H1 (cell line): ENCODE measurements around the gene GAK. TPM values are rescaled to one million over a fixed set of nuclear protein-coding genes. Genes with fewer than 3 reads are reported as not detected.
"Not testable (repeated sequence)": the region's sequence is repeated elsewhere in the genome, so short reads cannot be mapped to it uniquely, and the experiment has no call there.

Experiments used
- CTCF ChIA-PET: fragments of 300-600 bp; sonication (Branson Sonifier 250); formaldehyde crosslinking; loops from one replicate; lab custom pipeline; 2021; ENCODE audit not compliant: partially characterized antibody; lab: Charles Lee
- POLR2A ChIA-PET: fragments of 300-600 bp; sonication (Branson Sonifier 250); formaldehyde crosslinking; loops from one replicate; lab custom pipeline; 2021; ENCODE audit warnings: inconsistent platforms; ENCODE audit not compliant: partially characterized antibody; lab: Charles Lee
- DNase-seq, 2 experiments: peaks; one replicate each; pipeline versions ENCODE4 v3.0.0 to v3.0.0-alpha.2; 2010 to 2022; ENCODE audit warnings: low spot score in 2 of 2, low read depth in 1 of 2, mixed read lengths in 1 of 2
- FAIRE-seq: peaks from 2 replicates; lab custom pipeline; 2011; peaks lifted over from hg19 to GRCh38; lab: Jason Lieb, UNC
- H2AFZ ChIP-seq: 2 replicates; pipeline ENCODE4 v1.8.1; 2012; ENCODE audit warnings: low read length, inconsistent platforms
- H2AK5ac ChIP-seq: 2 replicates; pipeline ENCODE4 v1.6.1; 2013; ENCODE audit warnings: low read depth, low read length
- H2BK120ac ChIP-seq: replicated peaks from 2 replicates; pipeline ENCODE3; 2013; ENCODE audit warnings: low read depth, low read length, inconsistent platforms
- H2BK12ac ChIP-seq: 2 replicates; pipeline ENCODE4 v1.6.1; 2013; ENCODE audit warnings: low read depth, low read length
- H2BK15ac ChIP-seq: 2 replicates; pipeline ENCODE4 v1.6.1; 2013; ENCODE audit warnings: low read length
- H2BK20ac ChIP-seq: 2 replicates; pipeline ENCODE4 v1.6.1; 2013; ENCODE audit warnings: low read length
- H2BK5ac ChIP-seq: 2 replicates; pipeline ENCODE4 v1.6.1; 2013; ENCODE audit warnings: low read depth, low read length
- H3K14ac ChIP-seq: 2 replicates; pipeline ENCODE4 v1.6.1; 2013; ENCODE audit warnings: inconsistent platforms; ENCODE audit not compliant: insufficient read length
- H3K18ac ChIP-seq: 2 replicates; pipeline ENCODE4 v1.6.1; 2013; ENCODE audit warnings: low read length; ENCODE audit errors: extremely low read depth
- H3K23ac ChIP-seq: 2 replicates; pipeline ENCODE4 v1.6.1; 2013; ENCODE audit warnings: inconsistent platforms; ENCODE audit not compliant: insufficient read length
- H3K23me2 ChIP-seq: 2 replicates; pipeline ENCODE4 v1.6.1; 2013; ENCODE audit warnings: low read depth, low read length
- H3K27ac ChIP-seq: 2 replicates; pipeline ENCODE4 v1.6.1; 2011; ENCODE audit warnings: low read depth, low read length, inconsistent platforms
- H3K27me3 ChIP-seq, 4 experiments: replicated peaks in 1 of 4; 1 replicate in 1 of 4; 2 replicates in 3 of 4; pipeline versions ENCODE4 v1.6.1 to v1.8.1; 2011 to 2013; ENCODE audit warnings: low read length in 3 of 4, mild to moderate bottlenecking in 3 of 4, inconsistent platforms in 2 of 4, mixed read lengths in 2 of 4, moderate library complexity in 1 of 4; ENCODE audit not compliant: control insufficient read depth in 3 of 4, insufficient read depth in 3 of 4; ENCODE audit errors: extremely low read depth in 1 of 4
- H3K36me3 ChIP-seq, 4 experiments: 2 replicates each; pipeline versions ENCODE4 v1.6.1 to v1.8.1; 2011 to 2013; ENCODE audit warnings: mild to moderate bottlenecking in 4 of 4, low read length in 3 of 4, moderate library complexity in 2 of 4, control low read depth in 1 of 4, inconsistent platforms in 1 of 4; ENCODE audit not compliant: insufficient read depth in 4 of 4, control insufficient read depth in 2 of 4
- H3K4ac ChIP-seq: replicated peaks from 2 replicates; pipeline ENCODE3; 2013; ENCODE audit warnings: low read length, low read depth, mixed read lengths, inconsistent platforms; ENCODE audit not compliant: insufficient read length
- H3K4me1 ChIP-seq, 4 experiments: replicated peaks in 1 of 4; 1 replicate in 1 of 4; 2 replicates in 3 of 4; pipeline versions ENCODE4 v1.6.1 to v1.8.1; 2011 to 2013; ENCODE audit warnings: low read length in 3 of 4, inconsistent platforms in 2 of 4, mixed read lengths in 1 of 4; ENCODE audit not compliant: insufficient read depth in 4 of 4, control insufficient read depth in 3 of 4
- H3K4me2 ChIP-seq, 2 experiments: 2 replicates each; pipeline versions ENCODE4 v1.6.1 to v1.8.1; 2011 to 2013; ENCODE audit warnings: low read depth in 2 of 2, low read length in 2 of 2, control low read depth in 1 of 2, inconsistent platforms in 1 of 2, mild to moderate bottlenecking in 1 of 2; ENCODE audit not compliant: insufficient read depth in 1 of 2
- H3K4me3 ChIP-seq, 4 experiments: fragments of 200-600, 300-600 bp in 1 of 4; sonication (generic), shearing (Covaris generic), sonication (Bioruptor Twin) in 1 of 4; 2 replicates each; pipeline versions ENCODE4 v1.5.1 to v1.8.1; 2011 to 2016; ENCODE audit warnings: low read length in 4 of 4, low read depth in 3 of 4, control low read depth in 2 of 4, inconsistent platforms in 2 of 4, mild to moderate bottlenecking in 2 of 4, mixed read lengths in 1 of 4, moderate library complexity in 1 of 4; ENCODE audit not compliant: insufficient read depth in 2 of 4; ENCODE audit errors: extremely low read depth in 1 of 4
- H3K56ac ChIP-seq: replicated peaks from 2 replicates; pipeline ENCODE3; 2013; ENCODE audit warnings: low read depth, mild to moderate bottlenecking, mixed read lengths, low read length, inconsistent platforms; ENCODE audit not compliant: insufficient read length
- H3K79me1 ChIP-seq: 2 replicates; pipeline ENCODE4 v1.6.1; 2013; ENCODE audit warnings: low read depth, low read length, control low read depth
- H3K79me2 ChIP-seq, 2 experiments: 2 replicates each; pipeline versions ENCODE4 v1.6.1 to v1.8.1; 2012 to 2013; ENCODE audit warnings: low read length in 2 of 2, mild to moderate bottlenecking in 2 of 2, inconsistent platforms in 1 of 2; ENCODE audit not compliant: insufficient read depth in 2 of 2, control insufficient read depth in 1 of 2
- H3K9ac ChIP-seq, 4 experiments: replicated peaks in 1 of 4; 1 replicate in 1 of 4; 2 replicates in 3 of 4; pipeline versions ENCODE4 v1.6.1 to v1.8.1; 2011 to 2013; ENCODE audit warnings: low read depth in 3 of 4, low read length in 3 of 4, control low read depth in 2 of 4, mild to moderate bottlenecking in 2 of 4, moderate library complexity in 2 of 4, inconsistent platforms in 1 of 4; ENCODE audit errors: extremely low read depth in 1 of 4
- H3K9me3 ChIP-seq, 2 experiments: 2 replicates each; pipeline versions ENCODE4 v1.6.1 to v1.8.1; 2012 to 2013; ENCODE audit warnings: mild to moderate bottlenecking in 2 of 2, moderate library complexity in 2 of 2, control low read depth in 1 of 2, inconsistent platforms in 1 of 2, low read depth in 1 of 2, low read length in 1 of 2, mixed read lengths in 1 of 2; ENCODE audit not compliant: insufficient read depth in 2 of 2
- H4K20me1 ChIP-seq, 2 experiments: replicated peaks in 1 of 2; 2 replicates each; pipeline versions ENCODE3 to v1.8.1; 2011 to 2013; ENCODE audit warnings: inconsistent platforms in 2 of 2, low read length in 2 of 2, mild to moderate bottlenecking in 1 of 2; ENCODE audit not compliant: insufficient read depth in 2 of 2, control insufficient read depth in 1 of 2
- H4K5ac ChIP-seq: 2 replicates; pipeline ENCODE4 v1.6.1; 2013; ENCODE audit warnings: low read length, low read depth, mixed read lengths, inconsistent platforms; ENCODE audit not compliant: insufficient read length
- H4K8ac ChIP-seq: 2 replicates; pipeline ENCODE4 v1.8.0; 2013; ENCODE audit warnings: mild to moderate bottlenecking, moderate library complexity, low read length, inconsistent platforms; ENCODE audit not compliant: insufficient read depth; ENCODE audit errors: extremely low read depth
- H4K91ac ChIP-seq: replicated peaks from 2 replicates; pipeline ENCODE3; 2013; ENCODE audit warnings: low read length, mixed read lengths, inconsistent platforms; ENCODE audit not compliant: insufficient read length
- WGBS, 2 experiments: shearing (Covaris generic) in 1 of 2; methylation state at CpG; one replicate each; pipeline versions ENCODE4 v1.1.6 to v1.1.7; 2013 to 2015; ENCODE audit warnings: low lambda C conversion rate in 2 of 2, mixed read lengths in 2 of 2, inconsistent platforms in 1 of 2, low coverage in 1 of 2, missing lambda C conversion rate in 1 of 2; ENCODE audit not compliant: insufficient replicate concordance in 2 of 2, insufficient coverage in 1 of 2, insufficient read length in 1 of 2; ENCODE audit errors: extremely low coverage in 1 of 2, missing lambda C conversion rate in 1 of 2; 5-methylcytosine and 5-hydroxymethylcytosine counted together
- polyA plus RNA-seq, 7 experiments: library from polyadenylated mRNA; depleted of rRNA in 3 of 7; stranded (reverse) in 5 of 7; unstranded in 2 of 7; fragments of >200 nt in 5 of 7; fragments of 200-250 nt in 2 of 7; gene quantifications; 1 replicate in 5 of 7; 2 replicates in 1 of 7; 4 replicates in 1 of 7; pipeline versions ENCODE4 v1.2.1 to v1.2.3, GENCODE V29; 2011 to 2013; ENCODE audit warnings: missing spikeins in 2 of 7, mixed read lengths in 2 of 7
- total RNA-seq: library from RNA; stranded (reverse); fragmentation: NEBNext Ultra II Directional; extraction: Animal tissue kit (Norgen Biotek cat#: 25700); gene quantifications from 2 replicates; pipeline ENCODE4 v1.2.1, GENCODE V29; 2021

The GAK gene
- total and polyA plus RNA-seq, 2 of the 8 experiments (the other 6 are each of a cell fraction or from before 2014, with no cell fraction given) = 31.5 to 70.8 TPM

- H3K4me3 ChIP-seq, H4K8ac ChIP-seq, H3K4me2 ChIP-seq, H2BK20ac ChIP-seq, H3K79me2 ChIP-seq, H2BK15ac ChIP-seq, POLR2A ChIA-PET, H3K36me3 ChIP-seq, H4K91ac ChIP-seq, H3K27ac ChIP-seq, H3K14ac ChIP-seq, H3K23ac ChIP-seq, H3K23me2 ChIP-seq, H3K18ac ChIP-seq, H2BK12ac ChIP-seq, H3K9ac ChIP-seq, FAIRE-seq, H3K4me1 ChIP-seq, H3K79me1 ChIP-seq, H2AFZ ChIP-seq, H3K56ac ChIP-seq, H3K4ac ChIP-seq, H2BK5ac ChIP-seq, H2BK120ac ChIP-seq, H2AK5ac ChIP-seq, H4K20me1 ChIP-seq, DNase-seq, H4K5ac ChIP-seq: not testable (repeated sequence)
- Histone ChIP-seq H3K27me3 (peaks cover 0 to 30% (median 18%) of the 10 kb centered on the region in 4 experiments; a peak in 5 of 7 replicates), H3K9me3 (peaks cover 5 to 11% of the 10 kb centered on the region in 2 experiments; a peak in 1 of 4 replicates)
- CTCF ChIA-PET = interaction anchor here (1.0 kb wide), 1 partner anchor 23 kb away, joined by 3 read pairs; no protein-coding TSS in a partner anchor
- WGBS, 2 experiments = 90% methylated on average over 9 of the region's 25 CpGs; no CpG with 5 or more reads in 1 of the 2 experiments
These were observed 43.9 kb upstream of the GAK start for GRCh38 chr4:976016-976415.
